Vagina (tissue), 2 donors: ENCODE data around the gene AKR1E2. TPM values are rescaled to one million over a fixed set of nuclear protein-coding genes. Genes with fewer than 3 reads are reported as not detected.
A peak's percentile ranks its signal among the peaks of the same experiment; 100 is the strongest.

ENCODE experiments used
- DNase-seq, 2 donors: peaks; one replicate each; pipeline ENCODE4 v3.0.0-alpha.2; 2017; ENCODE audit errors: extremely low spot score in 2 of 2
- H3K27ac ChIP-seq: fragments of 200-600 bp; sonication (generic); one replicate; pipeline ENCODE4 v1.5.1; 2019
- H3K27me3 ChIP-seq: fragments of 200-600 bp; sonication (generic); one replicate; pipeline ENCODE4 v1.5.1; 2019
- H3K36me3 ChIP-seq, 2 donors: fragments of 200-600 bp; sonication (generic); one replicate each; pipeline ENCODE4 v1.5.1; 2017 to 2019
- H3K4me1 ChIP-seq: fragments of 200-600 bp; sonication (generic); one replicate; pipeline ENCODE4 v1.5.1; 2019
- H3K4me3 ChIP-seq, 2 donors: fragments of 200-600 bp; sonication (generic); 1 replicate in 1 of 2; 2 replicates in 1 of 2; pipeline ENCODE4 v1.5.1; 2016 to 2019
- H3K9me3 ChIP-seq: fragments of 200-600 bp; sonication (generic); one replicate; pipeline ENCODE4 v1.5.1; 2019
- POLR2A ChIP-seq, 2 donors: fragments of 450-650 bp; IDR thresholded peaks; one replicate each; pipeline ENCODE4 v1.6.1; 2017; ENCODE audit warnings: antibody characterized with exemption in 2 of 2, mild to moderate bottlenecking in 2 of 2, moderate library complexity in 2 of 2
- POLR2AphosphoS5 ChIP-seq, 2 donors: sonication (generic); formaldehyde crosslinking; IDR thresholded peaks; one replicate each; pipeline ENCODE4 v1.9.0; 2017; ENCODE audit warnings: antibody characterized with exemption in 2 of 2, mild to moderate bottlenecking in 2 of 2, low read depth in 1 of 2; ENCODE audit not compliant: insufficient read depth in 1 of 2
- intact Hi-C: fragments of 100-400 bp; cut with DNase I; formaldehyde crosslinking; loops from one replicate; pipeline ENCODE4 v1.15.1; 2023
- total RNA-seq: library from RNA; depleted of rRNA; stranded (reverse); fragments of >200 nt; gene quantifications from one replicate; pipeline ENCODE4 v1.2.3, GENCODE V29; 2016
- TF ChIP-seq, protein P1 (sequence below), 3 experiments: fragments of 450-650 bp in 2 of 3; fragments of 200-600 bp in 1 of 3; sonication (generic) in 1 of 3; IDR thresholded peaks; one replicate each; pipeline ENCODE4 v1.5.1; 2017 to 2019; ENCODE audit warnings: antibody characterized with exemption in 3 of 3, mild to moderate bottlenecking in 2 of 3, moderate library complexity in 2 of 3

The AKR1E2 gene
- total RNA-seq, 1 donor from 2014 or later, result 3.7 TPM

DNA sequence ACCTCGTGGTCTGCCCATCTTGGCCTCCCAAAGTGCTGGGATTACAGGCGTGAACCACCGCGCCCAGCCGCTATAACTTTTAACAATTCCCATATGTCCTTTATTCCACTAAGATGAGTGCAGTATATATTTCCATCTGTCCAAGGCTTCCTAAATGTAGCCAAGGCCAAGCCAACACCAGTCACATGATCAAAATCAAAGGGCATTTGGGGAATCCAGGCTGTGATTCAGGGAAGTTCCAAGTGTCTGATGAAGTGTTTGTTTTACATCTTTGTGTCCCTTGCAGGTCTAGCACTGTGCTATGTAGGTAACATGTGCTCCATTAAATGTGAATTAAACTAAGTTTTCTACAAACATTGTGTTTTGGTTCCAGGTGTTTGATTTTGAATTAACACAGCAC is 20.8 kb downstream of the AKR1E2 start:
- Histone ChIP-seq H3K4me1 (peaks cover 10% of the 10 kb centered on the region), H3K27me3 (no peaks in the 10 kb centered on the region), H3K4me3 (no peak overlapping the region), H3K9me3 (no peaks in the 10 kb centered on the region), H3K36me3 (no peaks in the 10 kb centered on the region), H3K27ac (no peak overlapping the region)
- peak in 1 of 2 donors; percentile 34 for DNase-seq
- TF ChIP-seq, protein P1, sequence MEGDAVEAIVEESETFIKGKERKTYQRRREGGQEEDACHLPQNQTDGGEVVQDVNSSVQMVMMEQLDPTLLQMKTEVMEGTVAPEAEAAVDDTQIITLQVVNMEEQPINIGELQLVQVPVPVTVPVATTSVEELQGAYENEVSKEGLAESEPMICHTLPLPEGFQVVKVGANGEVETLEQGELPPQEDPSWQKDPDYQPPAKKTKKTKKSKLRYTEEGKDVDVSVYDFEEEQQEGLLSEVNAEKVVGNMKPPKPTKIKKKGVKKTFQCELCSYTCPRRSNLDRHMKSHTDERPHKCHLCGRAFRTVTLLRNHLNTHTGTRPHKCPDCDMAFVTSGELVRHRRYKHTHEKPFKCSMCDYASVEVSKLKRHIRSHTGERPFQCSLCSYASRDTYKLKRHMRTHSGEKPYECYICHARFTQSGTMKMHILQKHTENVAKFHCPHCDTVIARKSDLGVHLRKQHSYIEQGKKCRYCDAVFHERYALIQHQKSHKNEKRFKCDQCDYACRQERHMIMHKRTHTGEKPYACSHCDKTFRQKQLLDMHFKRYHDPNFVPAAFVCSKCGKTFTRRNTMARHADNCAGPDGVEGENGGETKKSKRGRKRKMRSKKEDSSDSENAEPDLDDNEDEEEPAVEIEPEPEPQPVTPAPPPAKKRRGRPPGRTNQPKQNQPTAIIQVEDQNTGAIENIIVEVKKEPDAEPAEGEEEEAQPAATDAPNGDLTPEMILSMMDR (IDR thresholded peaks at IDR 0.05), result no peak
- no peak for TF ChIP-seq POLR2A (IDR thresholded peaks at IDR 0.05)
- TF ChIP-seq POLR2AphosphoS5 (IDR thresholded peaks at IDR 0.05; ENCODE audit: insufficient read depth in 1 of 2, low read depth in 1 of 2), result no peak
- intact Hi-C loops, result loop anchor here (10.0 kb wide), 1 partner anchor 248 kb away; the partner anchor contains the start of gene AKR1C3

DNA sequence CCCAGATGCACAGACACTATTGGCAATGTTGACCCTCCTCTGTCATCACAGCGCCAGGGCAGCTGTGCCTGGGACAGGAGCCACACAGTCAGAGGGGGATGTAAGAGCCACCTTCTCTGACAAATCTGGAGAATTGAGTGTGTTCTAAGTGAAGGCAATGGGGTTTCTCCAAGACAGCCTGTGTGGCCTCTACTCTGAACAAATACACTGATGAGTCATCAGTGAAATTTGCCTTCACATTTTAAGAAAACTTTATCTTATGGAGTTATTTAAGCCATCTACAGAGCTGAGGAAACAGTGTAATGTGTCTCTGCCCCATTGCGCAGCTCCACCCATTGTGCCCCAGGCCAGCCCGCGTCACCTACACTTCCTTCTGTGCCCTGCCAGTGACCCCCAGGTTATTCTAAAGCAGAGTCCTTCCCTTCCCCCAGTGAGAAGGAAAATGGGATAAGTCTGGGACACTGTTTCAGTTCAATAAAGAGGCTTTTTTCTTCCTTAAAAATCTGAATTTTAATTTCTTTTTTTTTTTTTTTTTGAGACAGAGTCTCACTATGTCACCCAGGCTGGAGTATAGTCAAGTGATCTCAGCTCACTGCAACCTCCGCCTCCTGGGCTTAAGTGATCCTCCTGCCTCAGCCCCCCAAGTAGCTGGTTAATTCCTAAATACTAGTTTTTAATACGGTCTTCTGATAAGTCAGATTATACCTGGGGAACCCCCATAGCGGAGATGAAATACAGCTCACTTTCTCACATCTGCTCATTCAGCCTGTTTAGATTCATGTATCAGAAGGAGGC is 21.8 kb downstream of the AKR1E2 start:
- Histone ChIP-seq H3K4me1 (peaks cover 20% of the 10 kb centered on the region), H3K4me3 (no peak overlapping the region), H3K9me3 (no peaks in the 10 kb centered on the region), H3K27me3 (no peaks in the 10 kb centered on the region), H3K36me3 (no peaks in the 10 kb centered on the region), H3K27ac (peak overlapping the region; percentile 8)
- intact Hi-C loops, result loop anchor here (10.0 kb wide), 1 partner anchor 247 kb away; the partner anchor contains the start of gene AKR1C3
- TF ChIP-seq, protein P1 (IDR thresholded peaks at IDR 0.05), result no peak
- TF ChIP-seq POLR2AphosphoS5 (IDR thresholded peaks at IDR 0.05; ENCODE audit: insufficient read depth in 1 of 2, low read depth in 1 of 2), result peak in 1 of 2 donors; percentile 27
- TF ChIP-seq POLR2A (IDR thresholded peaks at IDR 0.05), result no peak
- peak in 1 of 2 donors; percentile 77 for DNase-seq

DNA sequence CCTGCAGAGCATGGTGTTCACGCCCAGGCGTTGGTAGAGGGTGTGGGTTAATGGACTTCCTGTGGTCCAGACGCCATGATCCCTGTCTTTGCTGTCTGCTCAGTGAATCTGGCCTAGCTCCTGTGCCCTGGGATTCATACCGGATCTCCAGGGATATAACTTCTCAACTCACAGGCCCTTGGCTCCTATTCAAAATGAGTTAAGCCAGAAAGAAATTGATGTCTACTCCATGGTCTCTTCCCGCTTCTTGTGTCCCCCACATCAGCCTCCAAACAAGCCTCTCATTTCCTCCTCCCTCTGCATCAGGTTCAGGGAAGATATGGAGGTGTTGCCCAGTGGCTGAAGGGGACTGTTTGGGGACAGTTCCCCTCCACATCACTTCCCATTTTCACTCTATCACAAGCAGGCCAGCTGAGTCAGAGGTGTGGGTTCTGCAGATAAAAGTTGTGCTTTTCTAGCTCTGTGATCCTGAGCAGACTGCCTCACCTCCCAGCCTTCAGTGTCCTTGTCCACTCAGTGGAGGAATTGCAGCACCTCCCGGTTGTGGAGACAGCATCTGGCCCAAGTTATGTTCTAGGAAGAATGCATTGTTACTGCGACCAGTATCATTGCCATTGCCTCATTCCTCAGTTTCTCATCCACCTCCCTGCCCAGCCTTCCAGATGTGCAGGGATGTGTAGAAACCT is 22.5 kb downstream of the AKR1E2 start:
- no peak overlapping the region for H3K4me3 ChIP-seq
- intact Hi-C loops, result loop anchor here (10.0 kb wide), 1 partner anchor 246 kb away; the partner anchor contains the start of gene AKR1C3
- no peaks in the 10 kb centered on the region for H3K36me3 ChIP-seq
- DNase-seq, result peak in 1 of 2 donors; percentile 83
- no peak overlapping the region for H3K27ac ChIP-seq
- H3K27me3 ChIP-seq, result no peaks in the 10 kb centered on the region
- H3K9me3 ChIP-seq, result no peaks in the 10 kb centered on the region
- TF ChIP-seq POLR2AphosphoS5 (IDR thresholded peaks at IDR 0.05; ENCODE audit: insufficient read depth in 1 of 2, low read depth in 1 of 2), result no peak
- no peak for TF ChIP-seq POLR2A (IDR thresholded peaks at IDR 0.05)
- TF ChIP-seq, protein P1 (IDR thresholded peaks at IDR 0.05), result no peak
- peaks cover 21% of the 10 kb centered on the region for H3K4me1 ChIP-seq

DNA sequence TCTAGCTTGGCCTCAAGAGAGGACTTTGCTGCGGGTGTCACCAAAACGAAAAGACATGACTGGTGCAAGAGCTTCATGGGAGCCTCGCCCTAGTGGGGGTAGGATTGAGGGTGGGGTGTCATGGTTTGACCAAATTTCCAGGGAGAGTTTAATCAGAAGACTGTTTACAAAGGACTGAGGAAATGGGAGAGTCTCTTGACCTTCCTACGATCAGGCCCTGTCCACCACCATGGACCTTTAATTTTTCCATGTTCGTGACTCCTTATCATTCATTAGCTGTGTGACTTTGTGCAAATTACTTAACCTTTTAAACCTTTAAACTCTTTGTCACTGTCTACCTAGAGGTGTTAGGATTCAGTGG is 23.0 kb downstream of the AKR1E2 start:
- H3K9me3 ChIP-seq, result no peaks in the 10 kb centered on the region
- no peak for DNase-seq
- H3K4me1 ChIP-seq, result peaks cover 21% of the 10 kb centered on the region
- H3K27me3 ChIP-seq, result no peaks in the 10 kb centered on the region
- no peak overlapping the region for H3K4me3 ChIP-seq
- TF ChIP-seq POLR2A (IDR thresholded peaks at IDR 0.05) (no peak), POLR2AphosphoS5 (IDR thresholded peaks at IDR 0.05; ENCODE audit: insufficient read depth in 1 of 2, low read depth in 1 of 2) (no peak)
- TF ChIP-seq, protein P1 (IDR thresholded peaks at IDR 0.05), result no peak
- no peak overlapping the region for H3K27ac ChIP-seq
- H3K36me3 ChIP-seq, result no peaks in the 10 kb centered on the region
- intact Hi-C loops, result loop anchor here (10.0 kb wide), 1 partner anchor 246 kb away; the partner anchor contains the start of gene AKR1C3
